Fibroblast of peridontal ligament (primary cell): ENCODE data around the gene HHAT.

Experiments
- DNase-seq: peaks from one replicate; pipeline ENCODE4 v3.0.0-alpha.2; 2010; ENCODE audit errors: extremely low read depth

HHAT gene

GRCh38 chr1:210709701-210710100 is 381.0 kb downstream of the HHAT start:
- DNase-seq, result no peak

DNA sequence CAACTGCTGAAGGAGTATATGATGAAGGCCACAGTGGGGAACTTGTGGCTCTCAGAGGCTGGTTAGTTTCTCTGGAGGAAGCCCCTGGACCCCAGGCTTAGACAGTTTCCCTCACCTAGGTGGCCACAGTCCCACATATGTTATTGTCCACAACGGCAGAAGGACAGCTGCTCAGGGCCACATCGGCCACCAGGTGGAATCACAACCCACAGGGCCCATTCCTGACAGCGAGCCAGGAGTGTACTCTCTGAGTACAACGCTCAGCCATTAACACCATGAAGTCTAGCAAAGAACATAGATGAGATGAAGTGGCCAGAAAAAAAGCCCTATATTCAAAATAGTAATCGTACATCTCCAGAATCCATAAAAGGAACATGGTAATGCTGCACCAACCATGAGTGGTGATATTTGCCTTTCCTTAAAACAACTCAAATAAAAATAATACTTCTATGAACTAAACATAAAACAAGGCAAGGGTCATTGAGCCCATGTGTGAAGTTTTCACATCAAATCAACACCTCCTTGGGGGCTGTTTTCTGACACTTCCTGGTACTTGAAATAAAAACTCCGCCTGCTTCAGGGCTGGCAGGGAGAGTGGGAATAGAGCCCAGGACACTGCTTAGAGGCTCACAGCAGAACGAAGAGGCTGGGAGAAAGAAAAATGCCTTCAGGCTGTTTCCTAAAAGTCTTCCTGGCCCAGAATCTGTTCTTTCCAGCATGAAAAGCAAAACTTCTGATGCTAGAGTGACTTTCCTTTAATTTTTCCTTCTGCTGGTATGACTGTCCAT is 383.3 kb downstream of the HHAT start:
- DNase-seq, result no peak

DNA sequence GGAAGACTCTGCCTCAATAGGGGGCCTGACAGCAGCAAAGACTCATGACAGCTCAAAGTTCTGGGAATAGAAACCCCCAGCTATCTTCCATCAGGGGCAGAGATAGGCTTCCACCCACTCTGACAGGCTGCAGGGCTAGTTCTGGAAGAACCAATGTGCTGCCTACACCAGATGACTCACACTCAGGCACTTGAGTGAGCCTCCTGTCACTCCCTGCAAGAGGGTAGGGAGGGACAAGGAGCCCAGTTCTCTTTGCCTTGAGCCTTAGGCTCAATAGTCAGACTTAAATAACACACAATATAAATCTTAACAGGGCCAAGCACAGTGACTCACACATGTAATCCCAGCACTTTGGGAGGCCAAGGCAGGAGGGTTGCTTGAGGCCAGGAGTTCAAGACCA is 386.4 kb downstream of the HHAT start:
- DNase-seq, result no peak

DNA sequence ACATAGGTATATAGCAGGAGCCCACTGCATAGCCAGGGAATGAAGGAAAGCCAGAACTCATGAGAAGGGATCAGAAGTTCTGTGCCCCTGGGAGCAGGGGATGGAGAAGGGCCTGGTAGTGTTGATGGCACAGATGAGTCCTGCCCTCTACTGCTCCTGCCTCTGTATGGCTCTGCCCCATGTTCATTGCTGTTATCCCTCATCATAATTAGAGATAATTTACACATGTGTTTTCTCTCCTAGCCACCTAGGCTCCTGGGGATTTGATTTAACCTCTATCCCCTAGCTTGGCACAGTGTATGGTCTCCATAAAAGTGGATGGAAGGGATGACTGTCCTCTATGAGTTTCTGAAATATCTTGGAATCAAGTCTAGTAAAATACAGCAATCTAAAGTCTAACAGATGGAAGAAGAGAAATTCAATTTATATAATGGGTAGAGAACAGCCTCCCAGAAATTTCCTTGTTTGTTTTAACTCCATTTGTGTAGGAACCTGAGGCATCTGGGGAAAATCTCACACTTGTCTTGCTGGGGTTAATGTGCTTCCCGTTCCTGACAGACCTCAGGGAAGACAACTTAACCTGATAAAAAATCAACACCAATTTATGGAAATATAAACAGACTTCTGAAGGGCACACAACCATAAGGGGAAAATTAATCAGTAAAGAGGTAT is 393.8 kb downstream of the HHAT start:
- no peak for DNase-seq

- DNase-seq, result no peak
Measured at GRCh38 chr1:210723646-210724045, 394.9 kb downstream of the HHAT start.

DNA sequence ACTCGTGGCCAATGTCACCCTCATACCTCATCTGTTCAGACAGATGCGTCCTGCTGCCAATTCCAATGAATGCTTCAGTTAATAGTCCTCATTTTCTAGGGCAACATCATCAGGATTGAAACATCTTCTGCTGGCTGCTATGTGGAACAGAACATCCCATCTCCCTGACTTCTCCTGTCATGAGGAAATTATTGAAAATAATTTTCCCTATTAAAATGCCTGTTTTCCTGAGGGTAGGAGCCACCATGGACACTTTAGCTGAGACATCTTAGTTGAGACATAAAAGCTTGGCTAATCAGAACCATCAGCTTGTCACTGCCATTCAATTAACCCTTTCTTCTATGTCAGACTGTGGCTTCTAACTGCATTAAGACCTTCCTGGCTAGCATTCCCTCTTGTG is 396.1 kb downstream of the HHAT start:
- no peak for DNase-seq
